ENCODE data around the gene KLC1. TPM values are rescaled to one million over a fixed set of nuclear protein-coding genes. Genes with fewer than 3 reads are reported as not detected.

Gene KLC1
- total RNA-seq, 2 experiments from 2014 or later, result 97.5 to 101 TPM

GRCh38 chr14:103593577-103593976, 35.4 kb upstream of the KLC1 start:
- Mint-ChIP-seq H3K36me3 (ENCODE audit: low read depth) (peaks cover 5% of the 10 kb centered on the region), H3K4me1 (ENCODE audit: low read depth) (peaks cover 2% of the 10 kb centered on the region), H3K9me3 (no peaks in the 10 kb centered on the region), H3K27me3 (no peaks in the 10 kb centered on the region), H3K4me3 (no peak overlapping the region), H3K27ac (no peak overlapping the region)
- CTCF ChIA-PET, result no interaction called here
- DNase-seq (peak; percentile 12), ATAC-seq (peak; percentile 72)
- intact Hi-C loops (cut with micrococcal nuclease), result no loop called here
- POLR2A ChIA-PET, result interaction anchor here (0.8 kb wide), 1 partner anchor 33 kb away, joined by 3 read pairs; no protein-coding TSS in a partner anchor
- TF ChIP-seq CTCF (IDR thresholded peaks at IDR 0.05), result no peak

DNA sequence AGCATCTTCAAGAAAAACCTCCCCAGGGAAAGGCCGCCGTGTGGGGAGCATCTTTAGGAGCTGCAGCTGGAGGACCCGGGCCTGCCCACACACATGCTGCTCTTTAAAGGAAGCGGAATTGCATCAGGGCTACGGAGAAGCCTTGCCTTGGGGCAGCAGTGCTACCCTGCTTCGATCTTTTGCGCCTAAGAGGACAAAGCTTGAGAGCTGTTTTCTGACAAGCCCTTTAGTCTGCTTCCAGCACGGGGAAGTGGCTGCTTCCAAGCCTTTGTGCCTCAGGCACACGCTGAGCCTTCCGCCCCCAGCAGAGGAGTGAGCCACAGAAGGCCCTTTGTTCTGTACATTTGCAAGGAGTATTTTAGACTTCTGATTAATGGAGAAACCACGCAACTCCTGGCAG, 34.7 kb upstream of the KLC1 start:
- POLR2A ChIA-PET, result interaction anchor here (0.8 kb wide), 1 partner anchor 34 kb away, joined by 3 read pairs; no protein-coding TSS in a partner anchor
- no peak overlapping the region for H3K4me3 Mint-ChIP-seq

DNA sequence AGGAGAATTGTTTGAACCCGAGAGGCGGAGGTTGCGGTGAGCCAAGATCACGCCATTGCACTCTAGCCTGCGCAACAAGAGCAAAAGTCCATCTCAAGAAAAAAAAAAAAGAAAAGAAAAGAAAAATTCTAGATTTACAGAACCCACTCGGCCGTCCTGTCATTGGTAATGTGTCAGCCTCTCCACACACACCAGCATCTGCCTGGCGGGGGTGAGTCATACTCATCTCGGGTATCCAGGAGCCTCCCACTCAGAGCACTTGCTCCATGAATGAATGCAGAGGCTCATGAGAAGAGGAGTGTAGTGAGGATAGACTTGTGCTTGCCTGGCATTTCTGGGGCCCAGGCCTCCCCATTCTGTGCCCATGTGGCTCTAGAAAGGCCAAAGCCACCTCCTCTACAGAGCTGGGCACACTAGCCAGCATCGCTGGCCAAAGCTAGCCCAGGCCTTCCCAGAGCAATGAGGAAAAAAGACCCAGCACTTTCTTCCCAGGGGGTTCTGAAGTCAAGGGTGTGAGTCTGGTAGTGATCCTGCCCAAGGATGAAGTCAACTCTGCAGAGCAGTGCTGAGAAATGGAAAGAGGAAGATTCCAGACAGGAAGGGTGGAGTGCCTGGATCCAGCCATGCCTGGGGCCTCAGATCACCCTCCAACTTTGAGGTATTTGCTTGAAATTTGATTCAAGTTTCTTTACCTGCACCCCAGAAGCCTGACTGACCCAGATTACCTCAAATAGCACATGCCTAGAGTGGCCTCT, 31.2 kb upstream of the KLC1 start:
- POLR2A ChIA-PET, result no interaction called here
- DNase-seq (peak; percentile 13), ATAC-seq (no peak)

More for the DNA sequence above, 34.7 kb upstream of the KLC1 start:
- Mint-ChIP-seq H3K4me1 (ENCODE audit: low read depth) (peaks cover 2% of the 10 kb centered on the region), H3K36me3 (ENCODE audit: low read depth) (peaks cover 2% of the 10 kb centered on the region), H3K27ac (no peak overlapping the region), H3K27me3 (no peaks in the 10 kb centered on the region), H3K9me3 (no peaks in the 10 kb centered on the region)
- intact Hi-C loops (cut with micrococcal nuclease), result no loop called here
- TF ChIP-seq CTCF (IDR thresholded peaks at IDR 0.05), result no peak
- CTCF ChIA-PET, result no interaction called here
- ATAC-seq (no peak), DNase-seq (no peak)

DNA sequence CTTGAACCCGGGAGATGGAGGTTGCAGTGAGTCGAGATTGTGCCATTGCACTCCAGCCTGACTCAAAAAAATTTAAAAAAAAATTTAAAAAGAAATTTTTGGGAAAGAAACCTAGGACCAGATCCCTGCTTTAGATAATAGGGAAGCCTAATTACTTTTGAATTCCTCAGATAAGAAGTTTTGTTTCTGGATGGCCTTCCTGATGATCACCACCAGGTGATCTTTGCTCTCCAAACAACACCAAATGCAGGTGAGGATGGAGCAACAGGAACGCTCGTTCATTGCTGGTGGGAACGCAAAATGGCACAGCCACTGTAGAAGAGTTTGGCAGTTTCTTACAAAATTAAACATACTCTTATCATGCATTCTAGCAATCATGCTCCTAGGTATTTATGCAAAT, 28.5 kb upstream of the KLC1 start:
- Mint-ChIP-seq H3K27ac (no peak overlapping the region), H3K4me3 (no peak overlapping the region), H3K9me3 (no peaks in the 10 kb centered on the region), H3K36me3 (ENCODE audit: low read depth) (peaks cover 2% of the 10 kb centered on the region), H3K4me1 (ENCODE audit: low read depth) (peaks cover 2% of the 10 kb centered on the region), H3K27me3 (no peaks in the 10 kb centered on the region)
- intact Hi-C loops (cut with micrococcal nuclease), result no loop called here
- ATAC-seq (no peak), DNase-seq (no peak)
- CTCF ChIA-PET, result no interaction called here
- POLR2A ChIA-PET, result no interaction called here
- TF ChIP-seq CTCF (IDR thresholded peaks at IDR 0.05), result no peak

More for the DNA sequence above, 31.2 kb upstream of the KLC1 start:
- Mint-ChIP-seq H3K36me3 (ENCODE audit: low read depth) (peaks cover 2% of the 10 kb centered on the region), H3K4me3 (no peak overlapping the region), H3K9me3 (no peaks in the 10 kb centered on the region), H3K27me3 (no peaks in the 10 kb centered on the region), H3K4me1 (ENCODE audit: low read depth) (peaks cover 2% of the 10 kb centered on the region), H3K27ac (no peak overlapping the region)
- intact Hi-C loops (cut with micrococcal nuclease), result no loop called here
- no peak for TF ChIP-seq CTCF (IDR thresholded peaks at IDR 0.05)
- CTCF ChIA-PET, result no interaction called here

DNA sequence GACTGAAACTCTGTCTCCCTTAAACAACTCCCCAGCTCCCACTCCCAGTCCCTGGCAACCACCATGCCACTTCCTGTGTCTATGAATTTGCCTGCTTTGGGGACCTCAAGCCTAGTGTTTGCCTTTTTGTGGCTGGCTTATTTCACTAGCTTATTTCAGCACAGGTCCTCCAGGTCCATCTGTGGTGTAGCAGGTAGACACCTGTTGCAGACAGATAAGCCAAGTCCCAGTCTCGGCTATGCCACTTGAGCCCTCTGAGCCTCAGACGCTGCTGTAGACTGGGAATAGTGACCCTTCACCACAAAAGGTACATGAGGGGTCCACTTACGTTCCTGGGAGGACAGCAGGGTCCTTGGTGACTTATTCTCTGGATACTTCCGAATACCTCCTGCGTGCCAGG, 24.4 kb upstream of the KLC1 start:
- DNase-seq, result no peak
- peaks cover 17% of the 10 kb centered on the region for H3K4me1 Mint-ChIP-seq (ENCODE audit: low read depth)
- intact Hi-C loops (cut with micrococcal nuclease), result no loop called here
- ChIA-PET CTCF (interaction anchor here (1.4 kb wide), 1 partner anchor 76 kb away, joined by 3 read pairs; no protein-coding TSS in a partner anchor), POLR2A (no interaction called here)
- peaks cover 19% of the 10 kb centered on the region for H3K27me3 Mint-ChIP-seq
- H3K36me3 Mint-ChIP-seq (ENCODE audit: low read depth), result no peaks in the 10 kb centered on the region
- H3K4me3 Mint-ChIP-seq, result no peak overlapping the region
- no peak overlapping the region for H3K27ac Mint-ChIP-seq
- TF ChIP-seq CTCF (IDR thresholded peaks at IDR 0.05), result no peak
- ATAC-seq, result no peak
- no peaks in the 10 kb centered on the region for H3K9me3 Mint-ChIP-seq
